PC-3 (cell line): ENCODE results near the gene CIZ1. TPM values are rescaled to one million over a fixed set of nuclear protein-coding genes. Genes with fewer than 3 reads are reported as not detected.
A peak's percentile ranks its signal among the peaks of the same experiment; 100 is the strongest.

Experiments used
- ATAC-seq: fragments of 200-7000 bp; cut with Tn5 transposase; 2 replicates; pipeline ENCODE4 v1.9.1; 2020; ENCODE audit warnings: mild to moderate bottlenecking, moderate library complexity
- BruUV-seq: library from RNA; stranded (reverse); fragments of 400-500 nt; replicated peaks from 2 replicates; lab custom pipeline; 2021; lab: Mats Ljungman, UMichigan
- CTCF ChIA-PET: fragments of 300-600 bp; sonication (Branson Sonifier 250); formaldehyde crosslinking; loops from one replicate; lab custom pipeline; 2022; ENCODE audit warnings: antibody characterized with exemption; lab: Charles Lee
- POLR2A ChIA-PET: fragments of 300-600 bp; sonication (Branson Sonifier 250); formaldehyde crosslinking; loops from one replicate; lab custom pipeline; 2022; ENCODE audit warnings: antibody characterized with exemption; ENCODE audit not compliant: unreplicated experiment; lab: Charles Lee
- DNase-seq: peaks from one replicate; pipeline ENCODE4 v3.0.0-alpha.2; 2015
- H2AFZ ChIP-seq: fragments of 300-600 bp; sonication (generic); 2 replicates; pipeline ENCODE4 v1.6.0; 2016; ENCODE audit warnings: antibody characterized with exemption, low read length
- H3F3A ChIP-seq: fragments of 300-600 bp; sonication (generic); one replicate; pipeline ENCODE4 v1.6.0; 2017; ENCODE audit warnings: antibody characterized with exemption, low read length, control low read depth, mild to moderate bottlenecking; ENCODE audit not compliant: unreplicated experiment
- H3K27ac ChIP-seq: fragments of 300-600 bp; sonication (generic); 2 replicates; pipeline ENCODE4 v1.5.1; 2016; ENCODE audit warnings: mild to moderate bottlenecking, low read length
- H3K27me3 ChIP-seq: fragments of 300-600 bp; sonication (generic); 2 replicates; pipeline ENCODE4 v1.6.1; 2016; ENCODE audit warnings: low read length, mixed read lengths
- H3K36me3 ChIP-seq: fragments of 300-600 bp; sonication (generic); 2 replicates; pipeline ENCODE4 v1.6.1; 2016; ENCODE audit warnings: low read depth, mixed run types, low read length, mixed read lengths
- H3K4me1 ChIP-seq: fragments of 300-600 bp; sonication (generic); 2 replicates; pipeline ENCODE4 v1.5.1; 2016; ENCODE audit warnings: low read length; ENCODE audit not compliant: insufficient read depth
- H3K4me2 ChIP-seq: fragments of 300-600 bp; sonication (generic); 2 replicates; pipeline ENCODE4 v1.6.0; 2016; ENCODE audit warnings: low read length
- H3K4me3 ChIP-seq: fragments of 300-600 bp; sonication (generic); 2 replicates; pipeline ENCODE4 v1.5.1; 2016; ENCODE audit warnings: mild to moderate bottlenecking, low read length, mixed read lengths
- H3K79me2 ChIP-seq: fragments of 300-600 bp; sonication (generic); 2 replicates; pipeline ENCODE4 v1.6.1; 2017; ENCODE audit warnings: low read length, mixed read lengths
- H3K9ac ChIP-seq: fragments of 300-600 bp; sonication (generic); 2 replicates; pipeline ENCODE4 v1.6.0; 2016; ENCODE audit warnings: mild to moderate bottlenecking, low read length
- H3K9me2 ChIP-seq: fragments of 300-600 bp; sonication (generic); replicated peaks from 2 replicates; pipeline ENCODE4 v1.6.1; 2016; ENCODE audit warnings: mixed run types, low read length, mixed read lengths
- H3K9me3 ChIP-seq: fragments of 300-600 bp; sonication (generic); 2 replicates; pipeline ENCODE4 v1.6.1; 2016; ENCODE audit warnings: low read length, mixed read lengths
- H4K20me1 ChIP-seq: fragments of 300-600 bp; sonication (generic); 2 replicates; pipeline ENCODE4 v1.6.1; 2016; ENCODE audit warnings: low read length, mixed read lengths
- CTCF ChIP-seq: fragments of 300-600 bp; sonication (generic); conservative IDR thresholded peaks from 2 replicates; pipeline ENCODE4 v1.5.1; 2017; ENCODE audit warnings: antibody characterized with exemption, low read depth, mild to moderate bottlenecking, low read length
- EZH2 ChIP-seq: fragments of 300-600 bp; sonication (generic); IDR thresholded peaks from one replicate; pipeline ENCODE4 v1.6.1; 2017; ENCODE audit warnings: antibody characterized with exemption, mild to moderate bottlenecking, low read length; ENCODE audit not compliant: unreplicated experiment
- EZH2phosphoT487 ChIP-seq: fragments of 300-600 bp; sonication (generic); IDR thresholded peaks from 2 replicates; pipeline ENCODE4 v1.6.1; 2018; ENCODE audit warnings: mild to moderate bottlenecking, antibody characterized with exemption, low read length, borderline replicate concordance
- intact Hi-C: fragments of 100-400 bp; cut with micrococcal nuclease; formaldehyde crosslinking; loops from 2 replicates; pipeline ENCODE4 v1.9.0; 2023
- total RNA-seq: library from RNA; depleted of rRNA; stranded (reverse); fragments of >200 nt; gene quantifications from 2 replicates; pipeline ENCODE4 v1.2.3, GENCODE V29; 2014

CIZ1 gene
- total RNA-seq, 1 experiment from 2014 or later, result 46.1 TPM

- no peaks in the 10 kb centered on the region for H3K9me3 ChIP-seq
- peak overlapping the region; percentile 85 for H3K4me2 ChIP-seq
- BruUV-seq, result TSS peak; percentile 59
- ChIA-PET POLR2A (interaction anchor here (0.5 to 0.7 kb wide), 3 partner anchors 32 to 220 kb away, joined by 3 to 7 read pairs (median 4); no protein-coding TSS in a partner anchor), CTCF (interaction anchor here (0.6 kb wide), 1 partner anchor 94 kb away, joined by 4 read pairs; no protein-coding TSS in a partner anchor)
- peak overlapping the region; percentile 77 for H3K4me3 ChIP-seq
- H3K27me3 ChIP-seq, result no peaks in the 10 kb centered on the region
- H3K9me2 ChIP-seq, result no peaks in the 10 kb centered on the region
- intact Hi-C loops, result loop anchor here (5.0 kb wide), 1 partner anchor 33 kb away; the partner anchor contains the start of gene PTGES2
- H3K79me2 ChIP-seq, result peaks cover 22% of the 10 kb centered on the region
- ATAC-seq, result peak; percentile 9; the same call in 1 of the 2 replicates
- DNase-seq, result no peak
- H3K36me3 ChIP-seq, result peaks cover 4% of the 10 kb centered on the region; the same call in 1 of the 2 replicates
- H2AFZ ChIP-seq, result peak overlapping the region; percentile 76; the same call in 1 of the 2 replicates
- TF ChIP-seq EZH2phosphoT487, result no peak
- TF ChIP-seq CTCF, result no peak
- no peak for TF ChIP-seq EZH2
- no peak overlapping the region for H3K27ac ChIP-seq
- no peaks in the 10 kb centered on the region for H3F3A ChIP-seq
- H4K20me1 ChIP-seq, result no peaks in the 10 kb centered on the region
- H3K9ac ChIP-seq, result peak overlapping the region; percentile 75
- peaks cover 19% of the 10 kb centered on the region for H3K4me1 ChIP-seq
Measured at GRCh38 chr9:128160603-128160987, 30.8 kb downstream of the CIZ1 start.

GRCh38 chr9:128159784-128160602 lies 31.4 kb downstream of the CIZ1 start, which contains the start of gene BBLN:
TSS of gene BBLN (plus strand) at chr9:128160265. CDS start at chr9:128160408, 143 bp downstream.
- intact Hi-C loops, result loop anchor here (5.0 kb wide), 1 partner anchor 33 kb away; the partner anchor contains the start of gene PTGES2
- CTCF ChIA-PET, result interaction anchor here (0.6 kb wide), 1 partner anchor 95 kb away, joined by 4 read pairs; no protein-coding TSS in a partner anchor
- BruUV-seq, result no TSS peak

More at GRCh38 chr9:128159784-128160602, 31.4 kb downstream of the CIZ1 start, which contains the start of gene BBLN:
- Histone ChIP-seq H3K27ac (peak within 1 kb of the TSS; percentile 63), H3F3A (no peaks in the 10 kb centered on the region), H3K4me2 (peak within 1 kb of the TSS; percentile 87), H3K79me2 (peaks cover 22% of the 10 kb centered on the region), H3K27me3 (no peaks in the 10 kb centered on the region), H3K9me2 (no peaks in the 10 kb centered on the region), H3K36me3 (peaks cover 4% of the 10 kb centered on the region; the same call in 1 of the 2 replicates), H3K9me3 (no peaks in the 10 kb centered on the region), H3K4me3 (peak within 1 kb of the TSS; percentile 77), H2AFZ (peak within 1 kb of the TSS; percentile 76), H3K4me1 (peaks cover 19% of the 10 kb centered on the region), H3K9ac (peak within 1 kb of the TSS; percentile 75), H4K20me1 (no peaks in the 10 kb centered on the region)
- DNase-seq, result peak; percentile 90
- TF ChIP-seq EZH2phosphoT487 (no peak), EZH2 (no peak), CTCF (no peak)
- POLR2A ChIA-PET, result interaction anchor here (0.6 to 0.7 kb wide), 3 partner anchors 31 to 517 kb away, joined by 3 to 7 read pairs (median 4); no protein-coding TSS in a partner anchor
- ATAC-seq, result peak; percentile 77
